OCI-LY3 (cell line): Measurements from ENCODE around the gene SPRN.

Experiments
- H2AFZ ChIP-seq: fragments of 200-600, 300-600 bp; shearing (Covaris generic); 2 replicates; pipeline ENCODE4 v1.6.0; 2014; ENCODE audit warnings: antibody characterized with exemption, low read depth, low read length
- H3K27ac ChIP-seq: fragments of 200-600, 300-600 bp; sonication (generic); 2 replicates; pipeline ENCODE4 v1.5.1; 2014; ENCODE audit warnings: mild to moderate bottlenecking, low read length, moderate library complexity, mixed read lengths
- H3K27me3 ChIP-seq: fragments of 200-600, 300-600 bp; sonication (generic); 2 replicates; pipeline ENCODE4 v1.6.1; 2014; ENCODE audit warnings: low read depth, low read length, mixed read lengths
- H3K36me3 ChIP-seq: fragments of 200-600, 300-600 bp; sonication (generic); replicated peaks from 2 replicates; pipeline ENCODE3; 2014; ENCODE audit warnings: low read depth, low read length, mixed read lengths
- H3K4me1 ChIP-seq: fragments of 300-600, 200-600 bp; sonication (generic); 2 replicates; pipeline ENCODE4 v1.6.1; 2014; ENCODE audit warnings: low read length, mixed read lengths
- H3K4me2 ChIP-seq: fragments of 200-600, 300-600 bp; sonication (generic); 2 replicates; pipeline ENCODE4 v1.6.1; 2014; ENCODE audit warnings: low read length, mixed read lengths
- H3K4me3 ChIP-seq: fragments of 300-600, 200-600 bp; sonication (generic); 2 replicates; pipeline ENCODE4 v1.5.1; 2014; ENCODE audit warnings: antibody characterized with exemption, mild to moderate bottlenecking, low read length, moderate library complexity
- H3K79me2 ChIP-seq: fragments of 300-600, 200-600 bp; shearing (Covaris generic); 2 replicates; pipeline ENCODE4 v1.6.1; 2014; ENCODE audit warnings: mild to moderate bottlenecking, low read length, mixed read lengths
- H3K9ac ChIP-seq: fragments of 300-600, 200-600 bp; shearing (Covaris generic); 2 replicates; pipeline ENCODE4 v1.6.0; 2014; ENCODE audit warnings: mild to moderate bottlenecking, low read length, moderate library complexity
- H3K9me3 ChIP-seq: fragments of 200-600, 300-600 bp; shearing (Covaris generic); 2 replicates; pipeline ENCODE4 v1.6.1; 2014; ENCODE audit warnings: low read length, mixed read lengths; ENCODE audit not compliant: insufficient read depth
- H4K20me1 ChIP-seq: fragments of 200-600, 300-600 bp; sonication (generic); 2 replicates; pipeline ENCODE4 v1.6.1; 2016; ENCODE audit warnings: low read length, mixed read lengths; ENCODE audit not compliant: insufficient read depth
- CTCF ChIP-seq: fragments of 200-600, 300-600 bp; sonication (generic); IDR thresholded peaks from 2 replicates; pipeline ENCODE4 v1.5.1; 2014; ENCODE audit warnings: antibody characterized with exemption, low read length, low read depth
- EZH2phosphoT487 ChIP-seq: fragments of 200-600 bp; shearing (Covaris generic); IDR thresholded peaks from 2 replicates; pipeline ENCODE4 v1.6.1; 2018; ENCODE audit warnings: antibody characterized with exemption, mixed run types, low read depth

SPRN gene

GRCh38 chr10:133457100-133457841 lies 32.8 kb upstream of the SPRN start:
- Histone ChIP-seq H2AFZ (no peak overlapping the region), H3K27me3 (no peaks in the 10 kb centered on the region), H3K9me3 (no peaks in the 10 kb centered on the region), H3K4me2 (no peak overlapping the region), H3K79me2 (no peaks in the 10 kb centered on the region), H3K9ac (no peak overlapping the region), H3K4me3 (no peak overlapping the region), H3K36me3 (no peaks in the 10 kb centered on the region), H3K27ac (no peak overlapping the region), H4K20me1 (no peaks in the 10 kb centered on the region), H3K4me1 (no peaks in the 10 kb centered on the region)
- TF ChIP-seq EZH2phosphoT487 (no peak), CTCF (no peak)

DNA sequence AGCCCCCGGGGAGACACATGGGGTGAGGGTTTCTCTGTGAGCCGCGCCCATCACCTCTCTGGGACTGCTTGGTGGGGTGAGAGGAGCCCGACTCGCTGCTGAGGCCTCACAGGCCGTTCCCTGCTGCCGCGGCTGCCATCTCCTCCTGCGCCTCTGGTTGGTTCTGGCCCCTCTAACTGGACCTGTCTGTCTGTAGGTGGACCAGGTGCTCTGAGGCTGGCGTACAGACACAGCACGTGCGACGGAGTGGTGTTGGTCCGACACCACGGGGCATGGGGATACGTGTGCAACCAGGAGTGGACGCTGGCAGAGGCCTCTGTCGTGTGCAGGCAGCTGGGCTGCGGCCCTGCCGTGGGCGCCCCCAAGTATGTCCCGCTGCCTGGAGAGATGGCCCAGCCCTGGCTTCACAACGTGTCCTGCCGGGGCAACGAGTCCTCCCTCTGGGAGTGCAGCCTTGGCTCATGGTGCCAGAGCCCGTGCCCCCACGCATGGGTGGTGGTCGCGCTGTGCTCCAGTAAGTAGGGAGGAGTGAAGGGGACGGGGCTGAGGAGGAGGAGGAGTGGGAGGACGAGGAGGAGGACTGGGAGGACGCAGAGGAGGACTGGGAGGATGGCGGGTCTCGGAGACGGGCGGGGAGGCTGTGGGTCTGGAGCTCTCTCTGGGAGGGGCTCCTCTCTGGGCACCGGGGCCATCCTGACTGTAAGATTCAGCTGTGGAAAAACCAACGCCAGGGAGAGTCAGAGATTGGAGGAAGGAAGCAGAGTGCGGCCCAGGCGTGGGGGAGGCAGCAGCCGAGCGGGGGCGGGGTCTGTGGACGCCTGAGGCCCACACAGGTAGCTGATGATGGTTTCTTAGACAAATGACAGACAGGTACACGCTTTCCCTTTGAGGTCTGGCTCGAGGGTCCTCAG lies 31.9 kb upstream of the SPRN start:
- H3K4me2 ChIP-seq = no peak overlapping the region
- no peaks in the 10 kb centered on the region for H3K27me3 ChIP-seq
- no peak overlapping the region for H2AFZ ChIP-seq
- TF ChIP-seq EZH2phosphoT487 = no peak
- no peak for TF ChIP-seq CTCF
- H3K36me3 ChIP-seq = no peaks in the 10 kb centered on the region
- no peaks in the 10 kb centered on the region for H3K9me3 ChIP-seq
- H3K9ac ChIP-seq = no peak overlapping the region
- no peaks in the 10 kb centered on the region for H3K79me2 ChIP-seq
- no peaks in the 10 kb centered on the region for H3K4me1 ChIP-seq
- H3K4me3 ChIP-seq = no peak overlapping the region
- H4K20me1 ChIP-seq = no peaks in the 10 kb centered on the region
- H3K27ac ChIP-seq = no peak overlapping the region

DNA sequence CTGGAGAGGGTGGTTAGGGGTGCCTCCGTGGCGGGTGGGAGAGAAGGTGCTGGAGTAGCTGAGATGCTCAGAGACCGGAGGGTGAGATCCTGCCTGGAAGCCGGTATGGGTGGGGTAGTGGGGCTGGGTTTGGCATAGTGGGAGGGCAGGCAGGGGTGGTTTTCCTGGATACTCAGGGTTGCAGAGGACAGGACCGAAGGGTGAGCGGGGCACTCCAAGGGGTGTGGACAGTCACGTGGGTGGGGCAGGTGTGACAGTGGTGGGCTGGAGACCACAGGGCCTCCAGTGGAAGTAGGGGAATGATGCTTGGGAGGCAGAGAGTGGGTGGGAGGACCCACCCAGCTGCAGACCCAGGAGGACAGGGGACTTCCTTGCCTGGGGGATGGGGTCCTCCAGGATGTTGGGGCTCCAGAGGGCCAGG lies 31.2 kb upstream of the SPRN start:
- Histone ChIP-seq H2AFZ (no peak overlapping the region), H3K9me3 (no peaks in the 10 kb centered on the region), H3K4me2 (no peak overlapping the region), H3K36me3 (no peaks in the 10 kb centered on the region), H3K9ac (no peak overlapping the region), H3K27me3 (no peaks in the 10 kb centered on the region), H4K20me1 (no peaks in the 10 kb centered on the region), H3K4me1 (no peaks in the 10 kb centered on the region), H3K27ac (no peak overlapping the region), H3K79me2 (no peaks in the 10 kb centered on the region), H3K4me3 (no peak overlapping the region)
- TF ChIP-seq EZH2phosphoT487 = no peak

- no peak overlapping the region for H3K27ac ChIP-seq
- H3K27me3 ChIP-seq = no peaks in the 10 kb centered on the region
- H3K4me2 ChIP-seq = no peak overlapping the region
- H3K36me3 ChIP-seq = no peaks in the 10 kb centered on the region
- no peaks in the 10 kb centered on the region for H4K20me1 ChIP-seq
- H2AFZ ChIP-seq = no peak overlapping the region
- H3K9me3 ChIP-seq = no peaks in the 10 kb centered on the region
- TF ChIP-seq CTCF (no peak), EZH2phosphoT487 (no peak)
- H3K9ac ChIP-seq = no peak overlapping the region
- H3K79me2 ChIP-seq = no peaks in the 10 kb centered on the region
- H3K4me3 ChIP-seq = no peak overlapping the region
- H3K4me1 ChIP-seq = no peaks in the 10 kb centered on the region
These were observed 30.8 kb upstream of the SPRN start for GRCh38 chr10:133455196-133455595.
